Activated CD4-positive, alpha-beta memory T cell treated with anti-CD3 and anti-CD28 coated beads, Interleukin-2, amount 10 ng/mL, durations not matched to agents 7 days and 5 days (primary cell): ENCODE results near the gene PTH2. TPM values are rescaled to one million over a fixed set of nuclear protein-coding genes. Genes with fewer than 3 reads are reported as not detected.

Source experiments
- CTCF ChIA-PET: fragments of 350-600 bp; sonication (Branson Sonifier 250); formaldehyde crosslinking; loops from one replicate; lab custom pipeline; 2021; ENCODE audit warnings: antibody characterized with exemption, inconsistent platforms; lab: Charles Lee
- POLR2A ChIA-PET: fragments of 350-600 bp; sonication (Branson Sonifier 250); formaldehyde crosslinking; loops from one replicate; lab custom pipeline; 2021; ENCODE audit warnings: antibody characterized with exemption; lab: Charles Lee
- DNase-seq: peaks from one replicate; pipeline ENCODE4 v3.0.0-alpha.2; 2020
- H3K27ac Mint-ChIP-seq: one replicate; pipeline ENCODE4 v1.8.0; 2021; ENCODE audit warnings: mild to moderate bottlenecking, mixed read lengths
- H3K27me3 Mint-ChIP-seq: one replicate; pipeline ENCODE4 v1.8.0; 2021; ENCODE audit warnings: mixed read lengths
- H3K36me3 Mint-ChIP-seq: one replicate; pipeline ENCODE4 v1.8.0; 2021; ENCODE audit warnings: low read depth, mixed read lengths
- H3K4me1 Mint-ChIP-seq: one replicate; pipeline ENCODE4 v1.8.0; 2021; ENCODE audit warnings: mixed read lengths
- H3K4me3 Mint-ChIP-seq: one replicate; pipeline ENCODE4 v1.8.0; 2021; ENCODE audit warnings: mild to moderate bottlenecking, mixed read lengths
- H3K9me3 Mint-ChIP-seq: one replicate; pipeline ENCODE4 v1.8.0; 2021; ENCODE audit warnings: mixed read lengths
- total RNA-seq, 2 experiments: library from RNA; stranded (reverse); gene quantifications; one replicate each; pipeline ENCODE4 v1.2.3, GENCODE V29; 2021

PTH2 gene
- total RNA-seq, 2 experiments from 2014 or later, result not detected

DNA sequence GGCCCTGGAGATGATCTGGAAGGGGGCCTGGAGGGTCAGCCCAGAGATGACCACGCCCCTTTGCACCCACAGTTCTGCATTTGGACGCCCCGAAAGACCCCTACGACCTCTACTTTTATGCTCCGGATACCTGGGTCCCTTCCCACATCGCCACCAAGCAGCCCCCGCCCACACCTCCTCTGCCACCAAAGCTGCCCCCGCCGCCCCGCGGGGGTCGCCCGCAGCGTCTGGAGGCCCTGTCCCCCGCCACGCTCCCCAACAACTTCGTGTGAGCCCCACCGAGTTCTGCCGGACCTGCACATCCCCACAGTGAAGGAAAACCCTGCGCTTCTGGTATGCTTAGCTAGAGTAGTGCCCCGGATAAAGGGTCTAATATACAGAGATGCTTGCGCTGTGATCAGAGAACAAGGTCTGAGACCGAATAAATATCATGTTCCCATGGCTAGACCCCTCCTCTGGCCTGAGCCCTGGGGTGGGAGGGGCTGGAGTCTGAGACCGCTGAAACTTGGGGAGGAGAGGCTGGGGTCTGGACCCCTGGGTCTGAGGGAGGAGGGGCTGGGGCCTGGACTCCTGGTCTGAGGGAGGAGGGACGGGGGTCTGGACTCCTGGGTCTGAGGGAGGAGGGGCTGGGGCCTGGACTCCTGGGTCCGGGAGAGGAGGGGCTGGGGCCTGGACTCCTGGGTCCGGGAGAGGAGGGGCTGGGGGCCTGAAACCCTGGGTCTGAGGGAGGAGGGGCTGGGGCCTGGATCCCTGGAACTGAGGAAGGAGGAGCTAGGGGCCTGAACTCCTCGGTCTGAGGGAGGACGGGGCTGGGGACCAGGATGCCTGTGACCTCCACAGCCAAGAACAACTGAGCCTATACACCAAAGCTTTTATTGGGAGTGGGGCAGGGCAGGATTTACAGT is 5.6 kb upstream of the PTH2 start:
- DNase-seq, result no peak
- no peaks in the 10 kb centered on the region for H3K36me3 Mint-ChIP-seq
- peaks cover 84% of the 10 kb centered on the region for H3K27me3 Mint-ChIP-seq
- H3K4me3 Mint-ChIP-seq, result no peak overlapping the region
- POLR2A ChIA-PET, result interaction anchor here (1.1 kb wide), 2 partner anchors 11 to 25 kb away, joined by 4 to 5 read pairs; partner anchors contain the start of gene ALDH16A1
- H3K9me3 Mint-ChIP-seq, result no peaks in the 10 kb centered on the region
- peaks cover 48% of the 10 kb centered on the region for H3K4me1 Mint-ChIP-seq
- CTCF ChIA-PET, result interaction anchor here (1.0 to 1.1 kb wide), 2 partner anchors 37 kb away, joined by 3 to 4 read pairs; no protein-coding TSS in a partner anchor
- no peak overlapping the region for H3K27ac Mint-ChIP-seq

- CTCF ChIA-PET, result interaction anchor here (1.0 kb wide), 1 partner anchor 36 kb away, joined by 4 read pairs; no protein-coding TSS in a partner anchor
- peak; percentile 41 for DNase-seq
These were observed 4.8 kb upstream of the PTH2 start for GRCh38 chr19:49427855-49428546.

GRCh38 chr19:49427339-49427738 is 4.1 kb upstream of the PTH2 start:
- no peaks in the 10 kb centered on the region for H3K36me3 Mint-ChIP-seq
- no peak for DNase-seq
- H3K27me3 Mint-ChIP-seq, result peaks cover 85% of the 10 kb centered on the region
- H3K4me1 Mint-ChIP-seq, result peaks cover 52% of the 10 kb centered on the region
- CTCF ChIA-PET, result interaction anchor here (0.6 to 1.2 kb wide), 3 partner anchors 16 to 1911 kb away, joined by 3 to 4 read pairs (median 3); no protein-coding TSS in a partner anchor
- H3K27ac Mint-ChIP-seq, result no peak overlapping the region
- no peak overlapping the region for H3K4me3 Mint-ChIP-seq
- POLR2A ChIA-PET, result interaction anchor here (1.1 to 1.9 kb wide), 3 partner anchors 10 to 26 kb away, joined by 3 to 6 read pairs (median 4); partner anchors contain the start of gene ALDH16A1
- H3K9me3 Mint-ChIP-seq, result no peaks in the 10 kb centered on the region

More at GRCh38 chr19:49427855-49428546, 4.8 kb upstream of the PTH2 start:
- H3K4me1 Mint-ChIP-seq, result peaks cover 50% of the 10 kb centered on the region
- no peak overlapping the region for H3K27ac Mint-ChIP-seq
- no peaks in the 10 kb centered on the region for H3K36me3 Mint-ChIP-seq
- peak overlapping the region; percentile 13 for H3K4me3 Mint-ChIP-seq
- POLR2A ChIA-PET, result interaction anchor here (1.1 to 1.2 kb wide), 2 partner anchors 11 to 25 kb away, joined by 3 to 4 read pairs; partner anchors contain the start of gene ALDH16A1
- peaks cover 84% of the 10 kb centered on the region for H3K27me3 Mint-ChIP-seq
- H3K9me3 Mint-ChIP-seq, result no peaks in the 10 kb centered on the region

- peak; percentile 40 for DNase-seq
- ChIA-PET CTCF (interaction anchor here (1.2 kb wide), 1 partner anchor 15 kb away, joined by 3 read pairs; no protein-coding TSS in a partner anchor), POLR2A (interaction anchor here (1.2 to 2.6 kb wide), 4 partner anchors 10 to 26 kb away, joined by 3 to 13 read pairs (median 6); partner anchors contain the start of gene PIH1D1)
- Mint-ChIP-seq H3K9me3 (no peaks in the 10 kb centered on the region), H3K27ac (no peak overlapping the region), H3K4me1 (peaks cover 58% of the 10 kb centered on the region), H3K36me3 (no peaks in the 10 kb centered on the region), H3K27me3 (peaks cover 90% of the 10 kb centered on the region), H3K4me3 (no peak overlapping the region)
These were observed 2.8 kb upstream of the PTH2 start for GRCh38 chr19:49425922-49426592.

GRCh38 chr19:49425178-49425577 is 1.9 kb upstream of the PTH2 start, which contains the start of gene GFY:
GFY (plus strand) TSS chr19:49425388; CDS start chr19:49426431, 1,043 bp downstream.
- Mint-ChIP-seq H3K27ac (no peak within 1 kb of the TSS), H3K36me3 (no peaks in the 10 kb centered on the region), H3K4me1 (peaks cover 57% of the 10 kb centered on the region), H3K9me3 (no peaks in the 10 kb centered on the region), H3K27me3 (peaks cover 90% of the 10 kb centered on the region), H3K4me3 (no peak within 1 kb of the TSS)
- POLR2A ChIA-PET, result interaction anchor here (1.2 to 2.6 kb wide), 4 partner anchors 11 to 27 kb away, joined by 3 to 13 read pairs (median 6); partner anchors contain the start of gene PIH1D1
- DNase-seq, result no peak
- CTCF ChIA-PET, result interaction anchor here (0.7 kb wide), 1 partner anchor 33 kb away, joined by 4 read pairs; no protein-coding TSS in a partner anchor

DNA sequence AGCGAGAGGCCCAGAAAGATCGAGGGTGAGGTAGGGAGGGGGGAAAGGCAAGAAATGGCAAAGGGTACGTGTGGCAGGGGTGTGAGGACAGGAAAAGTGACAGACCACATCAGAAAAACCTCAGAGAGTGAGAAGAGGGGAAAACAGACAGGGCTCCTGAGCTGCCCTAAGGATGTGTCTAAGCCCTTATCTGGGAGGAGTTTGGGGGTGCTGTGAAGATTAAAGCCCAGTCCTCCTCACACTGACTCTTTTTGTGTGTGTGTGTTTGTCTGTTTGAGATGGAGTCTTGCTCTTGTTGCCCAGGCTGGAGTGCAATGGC is 703 bp upstream of the PTH2 start:
- Mint-ChIP-seq H3K27ac (peak overlapping the region; percentile 20), H3K27me3 (peaks cover 92% of the 10 kb centered on the region), H3K9me3 (no peaks in the 10 kb centered on the region), H3K36me3 (no peaks in the 10 kb centered on the region), H3K4me3 (peak overlapping the region; percentile 38), H3K4me1 (peaks cover 54% of the 10 kb centered on the region)
- CTCF ChIA-PET, result interaction anchor here (0.7 to 1.1 kb wide), 2 partner anchors 11 to 96 kb away, joined by 3 read pairs; no protein-coding TSS in a partner anchor
- no peak for DNase-seq
- POLR2A ChIA-PET, result interaction anchor here (0.6 to 2.6 kb wide), 3 partner anchors 14 to 75 kb away, joined by 3 to 13 read pairs (median 3); no protein-coding TSS in a partner anchor

DNA sequence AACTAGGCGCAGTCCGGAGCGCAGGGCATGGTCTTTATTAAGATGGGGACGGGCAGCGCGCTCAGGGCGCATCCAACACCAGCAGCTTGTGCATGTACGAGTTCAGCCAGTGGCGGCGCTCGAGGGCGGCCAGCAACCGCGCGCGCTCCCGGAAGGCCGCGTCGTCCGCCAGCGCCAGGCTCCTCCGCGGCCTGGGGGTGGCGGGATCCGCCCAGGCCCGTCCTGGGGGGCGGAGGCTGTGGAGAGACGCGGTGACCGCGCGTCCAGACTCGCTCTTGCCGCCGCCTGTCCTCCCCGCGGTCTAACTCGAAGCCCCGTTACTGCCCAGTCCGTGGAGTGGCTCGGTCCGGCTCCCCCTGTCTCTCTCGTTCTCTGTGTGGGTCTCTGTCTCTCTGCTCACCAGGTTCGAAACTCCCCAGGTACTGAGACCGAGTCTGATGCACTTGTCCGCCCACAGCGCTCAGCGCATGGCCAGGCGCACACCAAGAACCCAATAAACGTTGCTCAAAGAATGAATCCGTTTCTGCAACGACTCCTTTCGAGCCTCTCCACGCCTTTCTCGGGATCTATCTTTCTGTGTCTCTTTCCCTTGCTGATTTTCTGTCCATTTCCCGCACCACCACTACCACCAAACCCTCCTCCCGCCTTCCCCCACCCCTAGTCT is 702 bp downstream of the PTH2 start:
- ChIA-PET CTCF (interaction anchor here (1.0 to 1.8 kb wide), 4 partner anchors 11 to 51 kb away, joined by 3 to 11 read pairs (median 4); no protein-coding TSS in a partner anchor), POLR2A (interaction anchor here (1.0 to 1.8 kb wide), 3 partner anchors 13 to 50 kb away, joined by 4 to 6 read pairs (median 4); partner anchors contain the start of gene SLC17A7)
- peaks cover 44% of the 10 kb centered on the region for H3K4me1 Mint-ChIP-seq

GRCh38 chr19:49421878-49422202 is 1.4 kb downstream of the PTH2 start:
- Mint-ChIP-seq H3K4me1 (peaks cover 38% of the 10 kb centered on the region), H3K27ac (no peak overlapping the region)
- CTCF ChIA-PET, result interaction anchor here (1.0 to 1.8 kb wide), 4 partner anchors 10 to 52 kb away, joined by 3 to 11 read pairs (median 4); no protein-coding TSS in a partner anchor

More for the DNA sequence above, 702 bp downstream of the PTH2 start:
- peak overlapping the region; percentile 13 for H3K27ac Mint-ChIP-seq
- H3K27me3 Mint-ChIP-seq, result peaks cover 91% of the 10 kb centered on the region
- peak; percentile 81 for DNase-seq
- no peaks in the 10 kb centered on the region for H3K36me3 Mint-ChIP-seq
- H3K9me3 Mint-ChIP-seq, result no peaks in the 10 kb centered on the region
- peak overlapping the region; percentile 71 for H3K4me3 Mint-ChIP-seq

DNA sequence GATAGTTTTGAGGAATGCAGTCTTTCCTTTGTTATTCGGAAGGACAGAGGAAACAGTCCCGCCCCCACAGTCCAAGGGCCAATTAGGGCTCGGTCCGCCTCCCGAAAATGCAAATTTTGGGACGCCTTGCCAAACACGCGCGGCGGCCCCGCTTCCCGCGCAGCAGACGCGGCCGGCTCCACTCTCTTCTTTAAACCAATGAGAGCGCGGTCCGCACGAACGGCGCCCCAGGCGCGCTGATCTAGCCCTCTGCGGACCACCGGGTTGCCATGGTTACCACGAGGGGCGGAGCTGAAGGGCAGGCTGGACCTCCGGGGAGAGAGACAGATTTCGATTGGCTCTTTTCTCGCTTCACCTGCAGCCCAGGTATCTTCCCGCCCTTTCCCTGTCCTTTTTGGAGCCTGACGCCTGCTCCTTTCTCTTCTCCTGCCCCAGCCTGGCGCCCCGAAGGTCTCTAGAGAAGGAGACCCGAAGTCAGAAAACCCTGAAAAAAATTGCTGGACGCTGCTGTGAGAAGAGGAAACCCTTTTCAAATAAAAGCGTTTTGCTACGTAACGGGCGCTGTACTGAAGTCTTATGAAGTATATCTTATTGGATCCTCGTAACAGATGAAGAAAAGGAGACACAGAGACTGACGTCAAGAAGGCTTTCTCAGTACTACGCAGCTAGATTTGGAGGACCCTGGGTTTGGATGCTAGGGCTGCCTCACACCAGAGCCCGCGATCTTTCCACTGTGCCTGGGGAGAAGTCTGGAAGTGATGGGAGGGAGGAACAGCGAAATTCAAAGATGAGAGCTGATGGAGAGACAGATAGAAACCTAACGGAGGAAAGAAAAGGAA is 2.0 kb downstream of the PTH2 start:
- POLR2A ChIA-PET, result interaction anchor here (1.4 to 4.4 kb wide), 3 partner anchors 12 to 52 kb away, joined by 4 to 18 read pairs (median 6); no protein-coding TSS in a partner anchor
- H3K4me1 Mint-ChIP-seq, result peaks cover 34% of the 10 kb centered on the region
- no peak overlapping the region for H3K27ac Mint-ChIP-seq
- peak; percentile 62 for DNase-seq
- peaks cover 87% of the 10 kb centered on the region for H3K27me3 Mint-ChIP-seq
- no peaks in the 10 kb centered on the region for H3K36me3 Mint-ChIP-seq
- CTCF ChIA-PET, result interaction anchor here (1.2 to 1.8 kb wide), 2 partner anchors 9 to 29 kb away, joined by 6 to 11 read pairs; no protein-coding TSS in a partner anchor
- peak overlapping the region; percentile 41 for H3K4me3 Mint-ChIP-seq
- no peaks in the 10 kb centered on the region for H3K9me3 Mint-ChIP-seq

More at GRCh38 chr19:49421878-49422202, 1.4 kb downstream of the PTH2 start:
- DNase-seq, result no peak
- peak overlapping the region; percentile 41 for H3K4me3 Mint-ChIP-seq
- peaks cover 90% of the 10 kb centered on the region for H3K27me3 Mint-ChIP-seq
- no peaks in the 10 kb centered on the region for H3K36me3 Mint-ChIP-seq
- H3K9me3 Mint-ChIP-seq, result no peaks in the 10 kb centered on the region
- POLR2A ChIA-PET, result interaction anchor here (1.0 to 1.8 kb wide), 3 partner anchors 12 to 51 kb away, joined by 4 to 6 read pairs (median 4); partner anchors contain the start of gene SLC17A7

DNA sequence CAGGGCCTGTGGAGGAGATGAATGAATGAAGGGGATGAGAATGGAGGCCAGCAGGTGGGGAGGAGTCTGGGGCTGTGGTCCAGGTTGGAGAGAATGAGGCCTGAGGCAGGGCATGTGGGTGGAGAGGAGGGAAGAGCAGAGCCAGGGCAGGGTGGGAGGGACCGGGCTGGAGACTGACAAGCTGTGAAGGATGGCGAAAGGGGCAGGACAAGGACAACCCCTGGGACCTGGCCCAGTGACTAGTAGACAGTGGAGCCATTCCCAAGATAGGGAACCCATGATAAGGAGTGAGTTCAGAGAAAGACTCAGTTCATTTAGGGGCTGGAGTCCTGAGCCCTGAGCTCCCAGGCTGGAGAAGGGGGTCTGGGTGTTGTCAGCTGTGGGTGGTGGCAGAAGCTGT is 3.0 kb downstream of the PTH2 start:
- no peaks in the 10 kb centered on the region for H3K36me3 Mint-ChIP-seq
- H3K4me3 Mint-ChIP-seq, result no peak overlapping the region
- peaks cover 34% of the 10 kb centered on the region for H3K4me1 Mint-ChIP-seq
- H3K27me3 Mint-ChIP-seq, result peaks cover 80% of the 10 kb centered on the region
- ChIA-PET POLR2A (interaction anchor here (1.1 to 4.4 kb wide), 2 partner anchors 11 to 68 kb away, joined by 3 to 18 read pairs; partner anchors contain the start of gene RPL13A), CTCF (no interaction called here)
- H3K9me3 Mint-ChIP-seq, result no peaks in the 10 kb centered on the region
- H3K27ac Mint-ChIP-seq, result no peak overlapping the region
- no peak for DNase-seq
